GM04504 (cell line): ENCODE data around the gene RNF32.
"Not testable (repeated sequence)": the region's sequence is repeated elsewhere in the genome, so short reads cannot be mapped to it uniquely, and the experiment has no call there.

Source experiments
- DNase-seq: peaks from one replicate; pipeline ENCODE4 v3.0.0-alpha.2; 2012; ENCODE audit warnings: low read depth

The RNF32 gene

GRCh38 chr7:156642306-156643045, 1.9 kb downstream of the RNF32 start:
- no peak for DNase-seq

GRCh38 chr7:156647330-156647729, 6.8 kb downstream of the RNF32 start:
- not testable (repeated sequence) for DNase-seq

GRCh38 chr7:156650042-156650441, 9.5 kb downstream of the RNF32 start:
- no peak for DNase-seq

GRCh38 chr7:156651474-156651873, 10.9 kb downstream of the RNF32 start:
- DNase-seq, result no peak

- DNase-seq, result no peak
Observed at GRCh38 chr7:156652886-156653568, 12.5 kb downstream of the RNF32 start.

GRCh38 chr7:156654511-156655234, 14.1 kb downstream of the RNF32 start:
- no peak for DNase-seq

- DNase-seq, result no peak
Observed at GRCh38 chr7:156655251-156655650, 14.7 kb downstream of the RNF32 start.

- no peak for DNase-seq
Observed at GRCh38 chr7:156655983-156656382, 15.4 kb downstream of the RNF32 start.

GRCh38 chr7:156656598-156656997, 16.0 kb downstream of the RNF32 start:
- no peak for DNase-seq

- DNase-seq, result no peak
Observed at GRCh38 chr7:156657681-156658080, 17.1 kb downstream of the RNF32 start.

GRCh38 chr7:156659203-156659602, 18.6 kb downstream of the RNF32 start:
- no peak for DNase-seq

- DNase-seq, result no peak
Observed at GRCh38 chr7:156659961-156660360, 19.4 kb downstream of the RNF32 start.

GRCh38 chr7:156661637-156662036, 21.1 kb downstream of the RNF32 start:
- DNase-seq, result no peak

- DNase-seq, result no peak
Observed at GRCh38 chr7:156662277-156662676, 21.7 kb downstream of the RNF32 start.

GRCh38 chr7:156665101-156665500, 24.5 kb downstream of the RNF32 start:
- DNase-seq, result no peak

- no peak for DNase-seq
Observed at GRCh38 chr7:156666368-156667109, 26.0 kb downstream of the RNF32 start.

- DNase-seq, result no peak
Observed at GRCh38 chr7:156667110-156667426, 26.5 kb downstream of the RNF32 start.

- DNase-seq, result no peak
Observed at GRCh38 chr7:156668130-156668741, 27.7 kb downstream of the RNF32 start.

GRCh38 chr7:156669035-156669828, 28.7 kb downstream of the RNF32 start:
- no peak for DNase-seq

GRCh38 chr7:156673454-156673853, 32.9 kb downstream of the RNF32 start:
- DNase-seq, result no peak

GRCh38 chr7:156673902-156674301, 33.3 kb downstream of the RNF32 start:
- DNase-seq, result no peak
